ENCODE results near the gene ASF1A. TPM values are rescaled to one million over a fixed set of nuclear protein-coding genes. Genes with fewer than 3 reads are reported as not detected.

Gene ASF1A
- total RNA-seq (10 to 100 TPM; 16.8 to 49.6 (median 42.5) TPM), total RNA-seq (25.3 to 116 (median 55.2) reads per million in 29 experiments)
- 49.9 TPM for total RNA-seq (2013)

GRCh38 chr6:118893807-118894424 is at the start of gene ASF1A:
Gene ASF1A (plus strand): TSS chr6:118894152. CDS start chr6:118894414, 262 bp downstream.
- ChIA-PET CTCF (interaction anchor here (0.5 to 4.5 kb wide), 8 partner anchors 10 to 328 kb away, joined by 3 to 30 read pairs (median 5); no protein-coding TSS in a partner anchor), POLR2A (interaction anchor here (0.6 to 3.6 kb wide), 2 partner anchors 85 to 1187 kb away, joined by 3 to 17 read pairs; no protein-coding TSS in a partner anchor)
- ATAC-seq (replicated peaks in 1 of 4) (peak; percentile 78 to 81 (median 79)), DNase-seq (peak; percentile 86 to 97 (median 93))
- Mint-ChIP-seq H3K4me3 (peak within 1 kb of the TSS; percentile 91 to 96 (median 94)), H3K4me1 (peaks cover 61 to 65% (median 65%) of the 10 kb centered on the region in 3 donors), H3K27me3 (no peaks in the 10 kb centered on the region), H3K9me3 (no peaks in the 10 kb centered on the region), H3K36me3 (peaks cover 11% of the 10 kb centered on the region), H3K27ac (peak within 1 kb of the TSS; percentile 99 to 100)
- Histone ChIP-seq H3K4me1 (ENCODE audit: control insufficient read depth in 1 of 2, extremely low read depth in 1 of 2, insufficient read depth in 2 of 2, low read length in 2 of 2) (peaks cover 35 to 41% of the 10 kb centered on the region in 2 experiments), H3K4me3 (ENCODE audit: control insufficient read depth in 1 of 2, extremely low read depth in 1 of 2, low read length in 1 of 2) (peak within 1 kb of the TSS; percentile 89 to 94), H3K36me3 (ENCODE audit: control insufficient read depth in 2 of 2, extremely low read depth in 1 of 2, insufficient read depth in 1 of 2, low read length in 1 of 2) (peaks cover 0 to 10% of the 10 kb centered on the region in 2 donors), H3K9me3 (no peaks in the 10 kb centered on the region), H3K27me3 (replicated peaks in 1 of 2; ENCODE audit: control insufficient read depth in 2 of 2, extremely low read depth in 1 of 2, insufficient read depth in 2 of 2, low read length in 1 of 2) (no peaks in the 10 kb centered on the region), H3K27ac (ENCODE audit: low read length) (peak within 1 kb of the TSS; percentile 91)
- WGBS (ENCODE audit: insufficient coverage): under 1% methylated on average over 37 of the region's 51 CpGs

GRCh38 chr6:118844915-118845314 is 49.0 kb upstream of the ASF1A start:
- POLR2A ChIA-PET: interaction anchor here (0.6 kb wide), 2 partner anchors 12 to 147 kb away, joined by 3 to 4 read pairs; no protein-coding TSS in a partner anchor
- peak overlapping the region in 1 of 3 donors; percentile 12 for H3K4me3 Mint-ChIP-seq
- peaks cover 42% of the 10 kb centered on the region for H3K36me3 Mint-ChIP-seq
- CTCF ChIA-PET: interaction anchor here in 1 of 2 donors (0.7 to 2.0 kb wide), 6 partner anchors 16 to 280 kb away, joined by 3 to 5 read pairs (median 3); no protein-coding TSS in a partner anchor
- Histone ChIP-seq H3K9me3 (no peaks in the 10 kb centered on the region), H3K27ac (ENCODE audit: low read length) (no peak overlapping the region), H3K36me3 (ENCODE audit: control insufficient read depth in 2 of 2, extremely low read depth in 1 of 2, insufficient read depth in 1 of 2, low read length in 1 of 2) (no peaks in the 10 kb centered on the region), H3K27me3 (replicated peaks in 1 of 2; ENCODE audit: control insufficient read depth in 2 of 2, extremely low read depth in 1 of 2, insufficient read depth in 2 of 2, low read length in 1 of 2) (no peaks in the 10 kb centered on the region), H3K4me3 (ENCODE audit: control insufficient read depth in 1 of 2, extremely low read depth in 1 of 2, low read length in 1 of 2) (no peak overlapping the region), H3K4me1 (ENCODE audit: control insufficient read depth in 1 of 2, extremely low read depth in 1 of 2, insufficient read depth in 2 of 2, low read length in 2 of 2) (no peaks in the 10 kb centered on the region)
- H3K4me1 Mint-ChIP-seq: peaks cover 15 to 40% (median 28%) of the 10 kb centered on the region in 3 donors
- no peaks in the 10 kb centered on the region for H3K9me3 Mint-ChIP-seq
- no peak overlapping the region for H3K27ac Mint-ChIP-seq
- no CpG with 5 or more reads among the region's 3 CpGs for WGBS (ENCODE audit: insufficient coverage)
- ATAC-seq (replicated peaks in 1 of 4) (peak in 1 of 4 experiments; percentile 17), DNase-seq (no peak)
- H3K27me3 Mint-ChIP-seq: no peaks in the 10 kb centered on the region

DNA sequence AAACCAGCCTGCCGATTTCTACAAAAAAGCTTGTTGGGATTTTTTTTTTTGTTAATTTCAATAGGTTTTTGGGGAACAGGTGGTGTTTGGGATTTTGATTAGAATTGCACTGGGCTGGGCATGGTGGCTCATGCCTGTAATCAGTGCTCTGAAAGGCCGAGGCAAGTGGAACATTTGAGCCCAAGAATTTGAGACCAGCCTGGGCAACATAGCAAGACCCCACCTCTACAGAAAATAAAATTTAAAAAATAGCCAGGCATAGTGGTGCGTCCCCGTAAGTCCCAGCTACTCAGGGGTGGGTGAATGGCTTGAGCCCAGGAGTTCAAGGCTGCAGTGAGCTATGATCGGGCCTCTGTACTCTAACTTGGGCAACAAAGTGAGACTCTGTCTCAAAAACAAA is 40.5 kb upstream of the ASF1A start:
- CTCF ChIA-PET: interaction anchor here in 1 of 2 donors (0.5 kb wide), 1 partner anchor 284 kb away, joined by 3 read pairs; no protein-coding TSS in a partner anchor
- Mint-ChIP-seq H3K27me3 (no peaks in the 10 kb centered on the region), H3K9me3 (no peaks in the 10 kb centered on the region), H3K36me3 (peaks cover 28% of the 10 kb centered on the region), H3K4me3 (no peak overlapping the region), H3K4me1 (peaks cover 4 to 17% (median 11%) of the 10 kb centered on the region in 3 donors), H3K27ac (no peak overlapping the region)
- Histone ChIP-seq H3K4me1 (ENCODE audit: control insufficient read depth in 1 of 2, extremely low read depth in 1 of 2, insufficient read depth in 2 of 2, low read length in 2 of 2) (no peaks in the 10 kb centered on the region), H3K27me3 (replicated peaks in 1 of 2; ENCODE audit: control insufficient read depth in 2 of 2, extremely low read depth in 1 of 2, insufficient read depth in 2 of 2, low read length in 1 of 2) (no peaks in the 10 kb centered on the region), H3K4me3 (ENCODE audit: control insufficient read depth in 1 of 2, extremely low read depth in 1 of 2, low read length in 1 of 2) (no peak overlapping the region), H3K27ac (ENCODE audit: low read length) (no peak overlapping the region), H3K36me3 (ENCODE audit: control insufficient read depth in 2 of 2, extremely low read depth in 1 of 2, insufficient read depth in 1 of 2, low read length in 1 of 2) (peaks cover 0 to 4% of the 10 kb centered on the region in 2 donors), H3K9me3 (no peaks in the 10 kb centered on the region)
- POLR2A ChIA-PET: no interaction called here
- WGBS (ENCODE audit: insufficient coverage): no CpG with 5 or more reads among the region's 5 CpGs
- no peak for DNase-seq
- ATAC-seq (replicated peaks in 1 of 4): no peak

- no peaks in the 10 kb centered on the region for H3K27me3 Mint-ChIP-seq
- H3K4me1 Mint-ChIP-seq: peaks cover 22 to 28% (median 27%) of the 10 kb centered on the region in 3 donors
- peaks cover 0 to 7% (median 7%) of the 10 kb centered on the region in 3 donors for H3K9me3 Mint-ChIP-seq
- Histone ChIP-seq H3K27ac (ENCODE audit: low read length) (no peak overlapping the region), H3K27me3 (replicated peaks in 1 of 2; ENCODE audit: control insufficient read depth in 2 of 2, extremely low read depth in 1 of 2, insufficient read depth in 2 of 2, low read length in 1 of 2) (no peaks in the 10 kb centered on the region), H3K9me3 (no peaks in the 10 kb centered on the region), H3K36me3 (ENCODE audit: control insufficient read depth in 2 of 2, extremely low read depth in 1 of 2, insufficient read depth in 1 of 2, low read length in 1 of 2) (peaks cover 0 to 4% of the 10 kb centered on the region in 2 donors), H3K4me3 (ENCODE audit: control insufficient read depth in 1 of 2, extremely low read depth in 1 of 2, low read length in 1 of 2) (no peak overlapping the region), H3K4me1 (ENCODE audit: control insufficient read depth in 1 of 2, extremely low read depth in 1 of 2, insufficient read depth in 2 of 2, low read length in 2 of 2) (peaks cover 0 to 3% of the 10 kb centered on the region in 2 experiments)
- H3K4me3 Mint-ChIP-seq: no peak overlapping the region
- CTCF ChIA-PET: interaction anchor here in 1 of 2 donors (0.8 kb wide), 1 partner anchor 47 kb away, joined by 3 read pairs; no protein-coding TSS in a partner anchor
- 100% methylated on average over 2 of the region's 4 CpGs for WGBS (ENCODE audit: insufficient coverage)
- ATAC-seq (replicated peaks in 1 of 4): no peak
- peaks cover 33% of the 10 kb centered on the region for H3K36me3 Mint-ChIP-seq
- DNase-seq: no peak
- no peak overlapping the region for H3K27ac Mint-ChIP-seq
- POLR2A ChIA-PET: interaction anchor here in 1 of 2 donors (0.6 to 0.7 kb wide), 2 partner anchors 11 to 31 kb away, joined by 3 read pairs; no protein-coding TSS in a partner anchor
These were observed 37.7 kb upstream of the ASF1A start for GRCh38 chr6:118856301-118856700.

- ChIA-PET CTCF (interaction anchor here in 1 of 2 donors (1.3 kb wide), 1 partner anchor 37 kb away, joined by 3 read pairs; no protein-coding TSS in a partner anchor), POLR2A (interaction anchor here in 1 of 2 donors (0.6 kb wide), 1 partner anchor 257 kb away, joined by 3 read pairs; no protein-coding TSS in a partner anchor)
- Mint-ChIP-seq H3K27ac (no peak overlapping the region), H3K9me3 (peaks cover 0 to 7% (median 7%) of the 10 kb centered on the region in 3 donors), H3K4me1 (peaks cover 43 to 53% (median 51%) of the 10 kb centered on the region in 3 donors), H3K36me3 (peaks cover 31% of the 10 kb centered on the region), H3K4me3 (no peak overlapping the region), H3K27me3 (no peaks in the 10 kb centered on the region)
- H3K27me3 ChIP-seq (replicated peaks in 1 of 2; ENCODE audit: control insufficient read depth in 2 of 2, extremely low read depth in 1 of 2, insufficient read depth in 2 of 2, low read length in 1 of 2): no peaks in the 10 kb centered on the region
- H3K27ac ChIP-seq (ENCODE audit: low read length): no peak overlapping the region
- peaks cover 0 to 4% of the 10 kb centered on the region in 2 donors for H3K36me3 ChIP-seq (ENCODE audit: control insufficient read depth in 2 of 2, extremely low read depth in 1 of 2, insufficient read depth in 1 of 2, low read length in 1 of 2)
- DNase-seq (no peak), ATAC-seq (replicated peaks in 1 of 4) (no peak)
- H3K4me3 ChIP-seq (ENCODE audit: control insufficient read depth in 1 of 2, extremely low read depth in 1 of 2, low read length in 1 of 2): no peak overlapping the region
- H3K4me1 ChIP-seq (ENCODE audit: control insufficient read depth in 1 of 2, extremely low read depth in 1 of 2, insufficient read depth in 2 of 2, low read length in 2 of 2): peaks cover 2 to 12% of the 10 kb centered on the region in 2 experiments
- H3K9me3 ChIP-seq: no peaks in the 10 kb centered on the region
- 60% methylated on average over 1 of the region's 3 CpGs for WGBS (ENCODE audit: insufficient coverage)
These were observed 34.4 kb upstream of the ASF1A start for GRCh38 chr6:118859517-118860064.

GRCh38 chr6:118860363-118860762 is 33.6 kb upstream of the ASF1A start:
- CTCF ChIA-PET: interaction anchor here in 1 of 2 donors (1.3 kb wide), 1 partner anchor 36 kb away, joined by 3 read pairs; no protein-coding TSS in a partner anchor

More at GRCh38 chr6:118860363-118860762, 33.6 kb upstream of the ASF1A start:
- DNase-seq (no peak), ATAC-seq (replicated peaks in 1 of 4) (no peak)
- Mint-ChIP-seq H3K36me3 (peaks cover 31% of the 10 kb centered on the region), H3K4me3 (no peak overlapping the region), H3K4me1 (peaks cover 50 to 61% (median 58%) of the 10 kb centered on the region in 3 donors), H3K27me3 (no peaks in the 10 kb centered on the region), H3K9me3 (peaks cover 0 to 7% (median 7%) of the 10 kb centered on the region in 3 donors), H3K27ac (no peak overlapping the region)
- Histone ChIP-seq H3K4me1 (ENCODE audit: control insufficient read depth in 1 of 2, extremely low read depth in 1 of 2, insufficient read depth in 2 of 2, low read length in 2 of 2) (peaks cover 2 to 12% of the 10 kb centered on the region in 2 experiments), H3K36me3 (ENCODE audit: control insufficient read depth in 2 of 2, extremely low read depth in 1 of 2, insufficient read depth in 1 of 2, low read length in 1 of 2) (peaks cover 0 to 3% of the 10 kb centered on the region in 2 donors), H3K27ac (ENCODE audit: low read length) (no peak overlapping the region), H3K4me3 (ENCODE audit: control insufficient read depth in 1 of 2, extremely low read depth in 1 of 2, low read length in 1 of 2) (no peak overlapping the region), H3K9me3 (no peaks in the 10 kb centered on the region), H3K27me3 (replicated peaks in 1 of 2; ENCODE audit: control insufficient read depth in 2 of 2, extremely low read depth in 1 of 2, insufficient read depth in 2 of 2, low read length in 1 of 2) (no peaks in the 10 kb centered on the region)
- WGBS (ENCODE audit: insufficient coverage): no CpG with 5 or more reads among the region's 1 CpG
- POLR2A ChIA-PET: interaction anchor here (0.6 to 1.1 kb wide), 2 partner anchors 21 to 257 kb away, joined by 3 read pairs; no protein-coding TSS in a partner anchor

All from T-cell (primary cell).